ENCODE results near the gene TEAD2. TPM values are rescaled to one million over a fixed set of nuclear protein-coding genes. Genes with fewer than 3 reads are reported as not detected.
A peak's percentile ranks its signal among the peaks of the same experiment; 100 is the strongest.

TEAD2 gene
- total and polyA plus RNA-seq, 10 of the 15 experiments (the other 5 are each of a cell fraction or from before 2014, with no cell fraction given) = 0.04 to 0.26 (median 0.11) TPM; not detected in 3

DNA sequence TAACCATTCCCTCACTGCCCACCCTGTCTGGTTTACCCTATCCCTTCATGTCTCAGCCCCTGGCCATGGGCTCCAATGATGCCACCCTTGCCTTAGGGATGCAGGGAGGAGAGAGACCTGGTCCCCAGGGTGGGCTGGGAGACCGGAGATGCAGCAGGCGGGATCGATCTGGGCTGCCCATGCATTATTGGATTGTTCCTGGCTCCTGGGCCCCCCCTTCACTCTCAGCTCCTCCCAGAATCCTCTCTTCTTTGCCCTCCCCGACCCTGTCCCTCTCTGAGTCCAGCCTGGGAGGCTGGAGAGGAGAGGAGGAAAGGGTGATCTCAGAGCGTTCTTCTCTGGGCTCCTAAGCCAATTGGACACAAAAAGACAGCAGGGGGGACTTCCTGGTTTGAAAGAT lies 31.7 kb upstream of the TEAD2 start (continued):
- TF ChIP-seq HCFC1 (IDR thresholded peaks at IDR 0.05; ENCODE audit: low read length) (no peak), WRNIP1 (IDR thresholded peaks at IDR 0.05; ENCODE audit: borderline replicate concordance, low read depth, low read length) (no peak)

DNA sequence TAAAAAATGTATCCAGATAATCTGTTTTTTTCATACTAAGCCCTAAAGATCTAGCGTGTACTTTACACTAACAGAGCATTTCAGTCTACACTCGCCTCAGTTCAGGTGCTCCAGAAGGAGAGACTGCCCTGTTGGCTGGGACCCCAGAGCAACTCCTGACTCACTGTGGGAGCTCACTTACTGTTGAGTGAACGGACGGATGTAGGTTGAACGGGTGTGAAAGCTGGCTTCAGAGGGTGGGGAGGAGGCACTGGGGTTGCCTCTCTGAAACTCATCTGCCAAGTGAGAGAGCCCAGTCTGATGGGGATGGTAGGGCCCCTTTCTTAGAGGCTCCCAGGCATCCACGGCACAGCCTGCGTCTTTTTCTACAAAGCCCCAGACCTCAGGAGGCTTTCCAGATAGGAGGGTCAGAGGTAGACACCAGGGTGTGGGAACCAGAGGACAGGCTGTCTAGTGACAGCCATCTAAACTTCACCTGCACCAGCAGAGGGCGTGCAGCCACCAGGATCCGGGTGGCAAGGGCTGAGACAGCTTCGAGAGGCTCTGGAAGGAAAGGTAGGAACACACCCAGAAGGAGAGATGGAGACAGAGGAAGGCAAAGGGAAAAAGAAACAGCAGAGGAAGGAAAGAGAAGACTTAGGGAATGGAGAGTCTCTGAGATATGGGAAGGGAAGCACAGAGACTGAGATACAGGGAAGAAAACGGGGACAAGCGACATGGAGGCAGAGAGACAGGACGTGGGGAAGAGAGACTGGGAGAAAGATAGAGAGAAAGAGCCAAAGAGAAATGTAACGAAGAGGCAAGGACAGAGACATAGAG lies 29.6 kb upstream of the TEAD2 start:
- BruUV-seq (replicated peaks) = no TSS peak
- whole genome bisulfite sequencing (ENCODE audit: insufficient coverage, insufficient replicate concordance, low lambda C conversion rate, missing lambda C conversion rate) = 10% methylated on average over 13 of the region's 14 CpGs
- Histone ChIP-seq H3K4me2 (ENCODE audit: control insufficient read depth, insufficient read depth) (no peak overlapping the region), H3K9me3 (replicated peaks; ENCODE audit: control insufficient read depth, insufficient read depth, low read length) (no peaks in the 10 kb centered on the region), H3K27me3 (replicated peaks in 1 of 2; ENCODE audit: control insufficient read depth in 2 of 2, insufficient read depth in 2 of 2, low read length in 1 of 2) (no peaks in the 10 kb centered on the region), H3K79me2 (ENCODE audit: control insufficient read depth, insufficient read depth, low read length) (no peaks in the 10 kb centered on the region), H3K36me3 (ENCODE audit: control insufficient read depth in 2 of 2, insufficient read depth in 2 of 2, low read length in 1 of 2) (no peaks in the 10 kb centered on the region), H4K20me1 (ENCODE audit: control insufficient read depth, insufficient read depth) (no peaks in the 10 kb centered on the region), H3K27ac (ENCODE audit: control insufficient read depth, insufficient read depth) (no peak overlapping the region), H3K9ac (ENCODE audit: control insufficient read depth, insufficient read depth, low read length) (no peak overlapping the region), H2AFZ (ENCODE audit: control insufficient read depth, low read depth, low read length) (no peak overlapping the region), H3K4me1 (ENCODE audit: control insufficient read depth, insufficient read depth, low read length) (no peaks in the 10 kb centered on the region; the same call in 1 of the 2 replicates), H3K4me3 (no peak overlapping the region)
- DNase-seq (ENCODE audit: low read depth, low spot score) = peak; percentile 40
- RAD21 ChIA-PET (ENCODE audit: unreplicated experiment) = interaction anchor here (0.7 to 3.0 kb wide), 20 partner anchors 9 to 124 kb away, joined by 3 to 23 read pairs (median 4); partner anchors contain the start of genes FLT3LG and PIH1D1
- SMC1A ChIA-PET (ENCODE audit: uncharacterized antibody, unreplicated experiment) = interaction anchor here (0.6 to 2.9 kb wide), 23 partner anchors 8 to 166 kb away, joined by 3 to 15 read pairs (median 4); partner anchors contain the start of genes CD37, FLT3LG and PIH1D1
- peak; percentile 96 for ATAC-seq
- peak; percentile 95 for FAIRE-seq
- intact Hi-C loops (cut with micrococcal nuclease; ENCODE audit: unreplicated experiment) = loop anchor here (1.0 kb wide), 3 partner anchors 39 to 79 kb away; no protein-coding TSS in a partner anchor
- POLR2A ChIA-PET = interaction anchor here (0.5 to 2.0 kb wide), 5 partner anchors 51 to 485 kb away, joined by 3 to 5 read pairs (median 4); partner anchors contain the start of gene PIH1D1
- CTCF ChIA-PET = interaction anchor here (0.6 to 5.7 kb wide), 42 partner anchors 10 to 294 kb away, joined by 3 to 68 read pairs (median 5); partner anchors contain the start of genes FLT3LG, GFY and PIH1D1
- in situ Hi-C loops (cut with MboI) = loop anchor here (5.0 kb wide), 1 partner anchor 46 kb away; no protein-coding TSS in a partner anchor
- no peak for TF ChIP-seq JUNB (IDR thresholded peaks at IDR 0.05)
- no peak for TF ChIP-seq ZNF622 (IDR thresholded peaks at IDR 0.05)
- TF ChIP-seq, protein P1, sequence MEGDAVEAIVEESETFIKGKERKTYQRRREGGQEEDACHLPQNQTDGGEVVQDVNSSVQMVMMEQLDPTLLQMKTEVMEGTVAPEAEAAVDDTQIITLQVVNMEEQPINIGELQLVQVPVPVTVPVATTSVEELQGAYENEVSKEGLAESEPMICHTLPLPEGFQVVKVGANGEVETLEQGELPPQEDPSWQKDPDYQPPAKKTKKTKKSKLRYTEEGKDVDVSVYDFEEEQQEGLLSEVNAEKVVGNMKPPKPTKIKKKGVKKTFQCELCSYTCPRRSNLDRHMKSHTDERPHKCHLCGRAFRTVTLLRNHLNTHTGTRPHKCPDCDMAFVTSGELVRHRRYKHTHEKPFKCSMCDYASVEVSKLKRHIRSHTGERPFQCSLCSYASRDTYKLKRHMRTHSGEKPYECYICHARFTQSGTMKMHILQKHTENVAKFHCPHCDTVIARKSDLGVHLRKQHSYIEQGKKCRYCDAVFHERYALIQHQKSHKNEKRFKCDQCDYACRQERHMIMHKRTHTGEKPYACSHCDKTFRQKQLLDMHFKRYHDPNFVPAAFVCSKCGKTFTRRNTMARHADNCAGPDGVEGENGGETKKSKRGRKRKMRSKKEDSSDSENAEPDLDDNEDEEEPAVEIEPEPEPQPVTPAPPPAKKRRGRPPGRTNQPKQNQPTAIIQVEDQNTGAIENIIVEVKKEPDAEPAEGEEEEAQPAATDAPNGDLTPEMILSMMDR (IDR thresholded peaks at IDR 0.05 in 2 of 3, conservative IDR thresholded peaks at IDR 0.05 in 1 of 3; ENCODE audit: control insufficient read depth in 2 of 3, extremely low read depth in 1 of 3, insufficient read depth in 1 of 3, low read depth in 3 of 3, low read length in 3 of 3) = peak; percentile 84 to 97 (median 90); a peak in 5 of 6 replicates
- TF ChIP-seq PKNOX1 (IDR thresholded peaks at IDR 0.05) = peak; percentile 79
- TF ChIP-seq STAT3 (IDR thresholded peaks at IDR 0.05; ENCODE audit: low read depth, low read length) = no peak
- TF ChIP-seq, protein P2, sequence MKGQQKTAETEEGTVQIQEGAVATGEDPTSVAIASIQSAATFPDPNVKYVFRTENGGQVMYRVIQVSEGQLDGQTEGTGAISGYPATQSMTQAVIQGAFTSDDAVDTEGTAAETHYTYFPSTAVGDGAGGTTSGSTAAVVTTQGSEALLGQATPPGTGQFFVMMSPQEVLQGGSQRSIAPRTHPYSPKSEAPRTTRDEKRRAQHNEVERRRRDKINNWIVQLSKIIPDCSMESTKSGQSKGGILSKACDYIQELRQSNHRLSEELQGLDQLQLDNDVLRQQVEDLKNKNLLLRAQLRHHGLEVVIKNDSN (IDR thresholded peaks at IDR 0.05; ENCODE audit: borderline replicate concordance, extremely low read length, insufficient read depth, low read depth, low read length) = no peak
- TF ChIP-seq TCF12 (IDR thresholded peaks at IDR 0.05; ENCODE audit: low read depth, low read length) = no peak
- TF ChIP-seq MYB (IDR thresholded peaks at IDR 0.05; ENCODE audit: borderline replicate concordance, low read depth, low read length) = no peak
- TF ChIP-seq RAD21 (IDR thresholded peaks at IDR 0.05; ENCODE audit: insufficient read depth, low read depth, low read length) = peak; percentile 97
- TF ChIP-seq, protein P3, sequence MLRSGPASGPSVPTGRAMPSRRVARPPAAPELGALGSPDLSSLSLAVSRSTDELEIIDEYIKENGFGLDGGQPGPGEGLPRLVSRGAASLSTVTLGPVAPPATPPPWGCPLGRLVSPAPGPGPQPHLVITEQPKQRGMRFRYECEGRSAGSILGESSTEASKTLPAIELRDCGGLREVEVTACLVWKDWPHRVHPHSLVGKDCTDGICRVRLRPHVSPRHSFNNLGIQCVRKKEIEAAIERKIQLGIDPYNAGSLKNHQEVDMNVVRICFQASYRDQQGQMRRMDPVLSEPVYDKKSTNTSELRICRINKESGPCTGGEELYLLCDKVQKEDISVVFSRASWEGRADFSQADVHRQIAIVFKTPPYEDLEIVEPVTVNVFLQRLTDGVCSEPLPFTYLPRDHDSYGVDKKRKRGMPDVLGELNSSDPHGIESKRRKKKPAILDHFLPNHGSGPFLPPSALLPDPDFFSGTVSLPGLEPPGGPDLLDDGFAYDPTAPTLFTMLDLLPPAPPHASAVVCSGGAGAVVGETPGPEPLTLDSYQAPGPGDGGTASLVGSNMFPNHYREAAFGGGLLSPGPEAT (IDR thresholded peaks at IDR 0.05; ENCODE audit: low read depth) = 0 out of 2 replicates have a peak, but pooled peaks have one; percentile 58
- 0 out of 2 replicates have a peak, but pooled peaks have one; percentile 38 for TF ChIP-seq GATAD2B (conservative IDR thresholded peaks at IDR 0.05; ENCODE audit: low read depth)
- no peak for TF ChIP-seq SRF (IDR thresholded peaks at IDR 0.05; ENCODE audit: low read depth in 2 of 2, low read length in 2 of 2)
- peak; percentile 87; the same call in 1 of the 2 replicates for TF ChIP-seq HDGF (IDR thresholded peaks at IDR 0.05)
